Dedifferentiated amniotic fluid mesenchymal stem cell (primary cell): ENCODE measurements around the gene TTLL5.

Experiments
- DNase-seq: peaks from one replicate; pipeline ENCODE4 v3.0.0-alpha.2; 2016; ENCODE audit errors: extremely low spot score

TTLL5 gene

DNA sequence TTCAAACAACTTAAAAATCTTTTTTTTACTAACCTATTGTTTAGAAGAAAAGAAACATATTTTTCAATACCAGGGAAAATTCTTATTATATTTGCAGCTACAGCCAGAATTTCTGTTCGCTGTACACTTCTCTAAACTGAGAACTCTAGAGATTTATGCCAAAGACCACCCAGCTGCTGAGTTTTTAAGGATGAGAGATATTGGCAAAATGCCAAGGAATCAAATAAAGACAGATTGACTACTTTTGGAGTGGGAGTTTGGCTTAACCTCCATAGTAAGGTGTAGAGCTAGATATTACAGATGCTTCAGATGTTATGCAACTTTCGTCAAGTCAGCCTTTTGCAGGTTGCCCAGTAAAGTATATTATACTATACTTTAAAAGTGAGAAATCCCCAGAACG, 71.8 kb downstream of the TTLL5 start:
- DNase-seq, result no peak

DNA sequence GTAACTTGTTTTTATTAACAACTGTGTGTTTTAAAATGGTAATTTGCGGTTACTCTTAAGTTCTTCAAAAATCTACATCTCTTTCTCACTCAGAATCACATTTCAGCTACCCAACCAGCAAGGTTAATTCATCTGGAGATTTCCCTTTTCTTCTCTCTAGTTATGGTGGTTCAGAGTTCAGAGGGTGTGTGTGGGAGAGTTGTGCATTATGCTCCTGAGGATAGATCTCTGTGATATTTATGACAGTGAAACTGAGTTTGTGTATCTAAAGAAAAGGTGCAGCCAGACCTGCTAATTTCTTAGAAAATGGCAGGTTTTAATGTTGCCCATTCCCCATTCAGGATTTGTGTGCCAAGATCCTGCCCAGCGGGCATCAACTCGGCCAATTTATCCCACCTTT, 73.8 kb downstream of the TTLL5 start:
- no peak for DNase-seq

DNA sequence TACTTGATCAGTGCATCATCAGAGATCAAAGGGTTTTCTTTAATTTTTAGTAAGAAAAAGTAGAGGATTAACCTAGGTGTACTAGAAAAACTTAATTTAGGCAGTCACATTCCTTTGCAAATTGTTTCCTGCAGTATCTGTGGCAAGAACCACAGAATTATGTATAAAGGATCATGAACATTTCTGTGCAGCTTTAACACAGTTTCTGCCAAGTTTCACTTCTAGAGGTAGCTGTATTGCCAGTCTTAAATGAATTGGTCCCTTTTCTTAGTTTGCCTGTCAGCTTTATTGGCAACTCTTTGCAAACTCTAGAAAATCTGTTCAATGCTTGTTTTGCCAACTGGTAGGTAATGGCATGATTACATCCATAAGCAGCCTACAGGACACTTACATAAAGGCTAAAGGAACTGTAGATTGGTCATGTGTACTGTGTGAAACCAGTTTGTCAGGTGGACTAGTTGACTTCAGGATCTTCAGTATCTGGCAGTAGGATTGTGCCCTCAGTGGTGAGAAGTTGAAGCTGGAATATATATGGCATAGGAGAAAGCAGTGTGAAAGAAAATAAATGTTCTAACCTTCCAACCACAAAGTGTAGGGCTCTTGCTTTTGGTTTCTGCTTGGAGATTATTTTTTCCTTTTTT, 75.9 kb downstream of the TTLL5 start:
- DNase-seq, result no peak

DNA sequence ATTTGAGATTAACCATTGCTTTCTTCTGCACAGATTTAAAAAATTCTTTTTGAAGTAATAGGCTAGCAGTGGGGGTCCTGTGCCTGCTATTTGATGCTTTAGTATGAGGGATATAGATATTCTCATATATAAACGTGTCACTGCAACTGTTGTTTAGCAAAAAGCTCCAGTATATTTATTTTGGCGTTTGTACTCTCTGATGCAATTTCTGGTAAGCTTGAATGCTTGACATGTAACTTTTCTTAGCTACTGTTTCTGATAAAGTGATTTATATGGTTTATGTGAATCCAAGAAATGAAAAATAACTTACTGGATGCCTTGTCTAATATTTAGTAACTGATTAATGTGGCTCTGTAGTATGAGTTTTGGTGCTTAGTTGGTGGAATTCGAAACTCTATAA, 77.1 kb downstream of the TTLL5 start:
- DNase-seq, result peak; percentile 65

DNA sequence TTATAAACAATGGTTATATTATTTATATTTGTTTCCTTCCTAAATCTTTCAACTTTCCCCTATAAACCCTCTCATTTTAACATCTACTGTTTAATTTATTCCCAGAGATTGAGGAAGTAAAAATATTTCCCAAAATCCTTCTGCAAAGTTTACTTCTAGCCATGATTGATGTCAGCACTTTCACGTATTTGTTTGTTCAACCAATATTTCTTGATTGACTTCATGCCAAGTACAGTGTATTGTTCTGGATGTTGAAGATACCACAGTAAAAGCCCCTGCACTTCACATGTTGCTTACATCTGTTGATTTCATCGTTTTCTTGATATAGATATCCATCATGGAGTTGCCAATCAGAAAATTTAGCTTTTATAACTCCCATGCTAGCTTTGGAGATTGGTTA, 81.8 kb downstream of the TTLL5 start:
- no peak for DNase-seq

DNA sequence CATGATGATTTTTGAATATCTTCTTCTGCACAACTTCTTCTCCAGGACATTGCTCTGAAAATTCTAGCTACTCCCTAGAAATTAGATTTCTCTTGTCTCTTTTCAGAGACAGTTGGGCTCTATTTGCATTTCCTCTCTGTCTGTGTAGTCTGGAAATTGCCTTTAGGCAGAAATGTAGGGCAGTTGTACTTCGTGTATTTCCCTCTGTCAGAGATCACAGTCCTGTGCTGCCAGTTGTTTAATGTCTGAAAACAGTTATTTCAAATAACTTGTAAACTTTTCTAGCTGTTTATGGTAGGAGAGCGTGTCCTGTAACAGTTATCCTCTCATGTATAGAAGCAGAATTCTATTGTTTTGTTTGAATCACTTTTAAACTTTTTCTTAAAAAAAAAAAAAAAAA, 86.9 kb downstream of the TTLL5 start:
- DNase-seq, result no peak

DNA sequence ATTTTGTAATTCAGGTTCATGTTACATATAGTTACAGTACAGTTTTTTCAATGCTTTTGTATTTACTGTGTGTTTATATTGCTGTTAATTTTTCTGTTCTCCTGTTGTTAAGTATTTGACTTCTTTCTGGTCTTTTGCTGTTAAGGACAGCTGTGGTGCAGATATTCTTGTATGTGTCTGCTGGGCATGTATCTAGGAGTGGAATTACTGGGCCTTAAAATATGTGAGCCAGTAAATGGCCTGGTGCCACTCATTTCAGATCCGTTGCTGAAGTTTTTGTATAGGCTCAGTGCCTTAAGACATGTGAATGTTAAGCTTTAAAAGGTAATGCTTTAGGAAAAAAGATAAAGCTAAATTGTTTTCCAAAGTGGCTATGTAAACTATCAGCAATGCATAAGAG, 87.3 kb downstream of the TTLL5 start:
- DNase-seq, result no peak

DNA sequence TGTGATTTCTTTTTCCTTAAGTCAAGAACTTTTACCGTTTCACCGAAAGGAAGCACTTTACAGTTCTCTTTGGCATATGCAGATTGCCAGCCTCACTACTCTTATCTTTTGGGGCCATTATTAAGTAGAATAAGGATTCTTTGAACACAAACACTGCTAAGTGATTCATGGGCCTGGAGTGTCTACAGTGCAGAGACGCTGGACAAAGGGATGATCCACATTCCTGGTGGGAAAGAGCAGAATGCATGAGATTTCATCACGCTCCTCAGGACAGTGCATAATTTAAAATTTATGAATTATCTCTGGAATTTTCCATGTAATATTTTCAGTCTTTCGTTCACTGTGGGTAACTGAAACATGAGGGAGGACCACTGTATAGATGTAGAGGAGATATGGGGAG, 90.2 kb downstream of the TTLL5 start:
- DNase-seq, result no peak

DNA sequence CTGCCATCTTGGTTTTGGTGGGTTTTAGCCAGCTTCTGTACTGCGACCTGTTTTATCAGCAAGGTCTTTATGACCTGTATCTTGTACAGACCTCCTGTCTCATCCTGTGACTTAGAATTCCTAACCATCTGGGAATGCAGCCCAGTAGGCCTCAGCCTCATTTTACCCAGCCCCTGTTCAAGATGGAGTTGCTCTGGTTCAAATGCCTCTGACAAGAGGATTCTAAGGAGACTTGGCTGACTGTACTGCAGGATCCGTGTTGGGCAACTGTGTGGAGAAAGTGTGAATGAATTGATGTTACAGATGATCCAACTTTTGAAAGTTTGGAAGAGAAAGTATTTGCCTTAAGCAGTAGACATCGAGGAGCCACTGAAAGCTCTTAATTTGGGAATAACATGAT, 91.0 kb downstream of the TTLL5 start:
- no peak for DNase-seq

DNA sequence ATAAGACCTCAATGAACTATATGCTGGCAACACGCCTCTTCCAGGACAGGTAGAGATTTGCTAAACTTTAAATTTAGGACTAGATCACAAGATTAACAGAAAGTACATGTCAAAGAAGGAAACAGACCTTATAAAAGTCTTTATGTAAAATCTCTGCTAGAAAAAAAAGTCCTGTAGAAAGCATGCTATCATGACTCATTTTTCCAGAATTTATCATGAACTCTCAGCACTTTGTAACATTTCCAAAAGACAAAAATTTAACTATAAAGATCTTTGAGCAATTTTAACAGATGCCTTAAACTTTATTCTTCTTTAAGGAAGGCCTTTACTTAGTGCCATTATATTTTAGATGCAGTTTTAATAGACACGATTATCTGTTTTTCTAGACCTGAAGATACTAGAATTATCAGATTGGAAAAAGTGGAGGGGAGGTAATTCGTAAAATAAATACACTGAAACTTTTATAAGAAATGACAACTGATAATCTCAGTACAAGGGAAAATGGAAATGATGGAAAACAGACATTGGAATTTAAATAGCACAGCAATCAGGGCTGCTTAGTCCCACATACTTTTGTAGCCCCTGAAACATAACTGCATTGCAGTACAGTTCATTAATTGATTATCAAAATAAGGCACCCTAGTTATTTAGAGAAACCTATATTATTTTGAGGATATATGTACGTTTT, 92.0 kb downstream of the TTLL5 start:
- DNase-seq, result peak; percentile 42

DNA sequence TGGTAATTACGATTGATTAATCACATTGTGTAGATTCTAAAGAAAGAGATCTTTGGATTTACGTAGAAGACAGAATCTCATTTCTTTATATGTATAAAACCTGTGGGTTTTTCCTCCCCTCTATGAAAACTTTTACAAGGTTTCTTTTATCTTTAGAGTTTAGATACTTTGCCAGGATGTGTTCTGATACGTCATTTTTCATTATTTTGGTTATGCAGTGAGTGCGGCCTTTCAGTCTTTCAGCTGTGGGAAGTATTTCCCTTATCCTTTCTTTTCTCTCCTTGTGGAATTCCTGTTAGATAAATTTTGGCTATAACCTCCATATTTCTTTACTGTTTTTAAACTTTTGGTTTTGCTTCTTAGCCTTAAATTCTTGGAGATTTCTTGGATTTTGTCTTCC, 92.7 kb downstream of the TTLL5 start:
- DNase-seq, result no peak

DNA sequence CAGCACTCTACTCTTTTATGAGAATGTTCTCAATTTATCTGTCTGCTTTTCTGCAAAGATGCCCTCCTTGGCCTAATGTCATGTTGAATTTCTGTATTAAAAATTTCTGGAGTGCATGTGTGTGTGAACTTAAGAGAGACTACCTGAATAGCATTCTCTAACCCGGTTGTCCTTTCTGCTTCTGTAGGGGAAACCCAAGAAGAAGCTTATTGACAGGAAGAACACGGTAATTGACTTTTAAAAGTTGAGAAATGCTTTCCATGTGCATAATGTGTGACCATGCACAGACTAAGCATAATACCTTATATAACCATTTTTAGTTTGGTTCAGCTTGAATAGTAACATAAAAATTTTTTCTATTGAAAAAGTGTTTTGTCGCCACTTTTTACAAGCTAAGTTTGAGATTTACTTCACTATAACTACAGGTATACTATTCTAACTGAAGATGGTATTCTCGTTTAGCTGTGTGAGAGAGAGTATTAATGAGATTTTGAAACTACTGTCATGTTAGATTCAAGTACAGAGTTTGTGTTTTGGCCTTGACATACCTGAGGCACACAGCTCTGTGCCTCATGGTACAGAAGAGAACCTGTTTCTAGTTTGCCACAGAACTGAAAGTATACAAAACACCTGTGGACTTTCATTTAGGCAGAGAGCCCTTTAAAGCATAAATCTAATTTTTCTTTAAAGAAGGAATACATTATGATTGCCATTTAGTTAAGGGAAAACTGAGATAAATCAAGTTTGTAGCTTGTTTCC, 96.8 kb downstream of the TTLL5 start:
- no peak for DNase-seq

DNA sequence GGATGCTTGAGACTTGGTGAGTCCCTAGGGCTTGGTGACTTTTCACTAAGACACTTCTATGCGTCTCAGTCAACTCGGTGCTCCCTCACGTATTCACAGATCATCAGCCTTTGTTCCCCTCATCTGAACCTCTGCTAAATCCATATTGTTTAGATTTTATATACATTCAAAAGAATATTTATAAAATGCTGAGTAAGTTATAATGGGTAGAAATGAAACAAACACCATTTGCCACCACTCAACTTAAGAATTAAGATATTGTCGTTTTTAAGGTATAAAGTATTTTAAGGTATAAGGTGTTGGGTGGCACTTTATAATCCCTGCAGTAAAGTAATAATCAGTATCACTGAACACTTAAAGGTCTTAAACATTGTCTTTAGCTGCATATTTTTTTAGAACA, 103.0 kb downstream of the TTLL5 start:
- DNase-seq, result no peak

DNA sequence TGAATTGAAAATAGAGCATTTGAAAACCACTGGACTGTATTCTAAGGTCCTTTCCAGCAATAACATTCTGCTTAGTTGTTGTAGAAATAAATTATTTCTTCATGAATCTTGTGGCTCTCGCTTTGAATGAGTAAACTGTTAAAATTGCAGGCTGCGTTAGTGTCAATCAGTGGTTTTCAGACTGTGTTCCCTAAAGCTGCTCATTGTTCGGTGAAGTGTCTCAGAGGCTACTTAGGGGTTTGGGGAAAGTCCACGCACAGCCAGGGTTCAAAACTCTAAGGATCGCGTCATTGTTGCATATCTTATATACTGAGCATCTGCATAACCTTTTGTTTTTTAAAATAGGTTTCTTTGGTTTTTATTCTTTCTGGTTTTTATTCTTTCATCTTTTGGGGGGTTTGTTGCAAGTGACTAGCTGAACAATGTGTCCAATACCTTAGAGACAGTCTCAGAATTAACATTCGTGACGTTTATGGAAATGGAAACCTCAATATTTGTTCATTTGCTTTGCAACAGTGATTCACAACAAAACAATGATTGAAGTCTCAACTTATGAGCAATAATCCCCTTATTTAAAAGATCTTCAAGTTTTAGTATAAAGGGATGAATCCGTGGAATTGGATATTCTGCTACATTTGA, 108.1 kb downstream of the TTLL5 start:
- no peak for DNase-seq

DNA sequence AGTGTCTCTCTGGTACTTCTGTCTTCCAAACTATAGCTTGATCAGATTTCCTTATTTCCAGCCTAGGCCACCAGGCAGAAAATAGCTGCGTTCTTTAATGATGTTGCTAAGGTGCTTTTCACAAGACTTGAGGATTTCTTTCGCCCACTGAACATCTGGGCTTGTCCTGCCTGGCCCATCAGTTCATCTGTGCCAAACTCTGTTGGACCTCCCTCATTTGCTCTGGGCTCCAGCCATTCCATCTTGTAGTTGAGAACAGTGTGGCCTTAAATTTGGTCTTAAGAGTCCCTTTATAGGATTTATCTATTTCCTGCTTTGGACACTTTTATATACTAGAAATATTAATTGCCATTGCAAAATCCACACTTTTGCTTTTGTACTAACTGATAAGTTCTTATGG, 109.6 kb downstream of the TTLL5 start:
- no peak for DNase-seq

DNA sequence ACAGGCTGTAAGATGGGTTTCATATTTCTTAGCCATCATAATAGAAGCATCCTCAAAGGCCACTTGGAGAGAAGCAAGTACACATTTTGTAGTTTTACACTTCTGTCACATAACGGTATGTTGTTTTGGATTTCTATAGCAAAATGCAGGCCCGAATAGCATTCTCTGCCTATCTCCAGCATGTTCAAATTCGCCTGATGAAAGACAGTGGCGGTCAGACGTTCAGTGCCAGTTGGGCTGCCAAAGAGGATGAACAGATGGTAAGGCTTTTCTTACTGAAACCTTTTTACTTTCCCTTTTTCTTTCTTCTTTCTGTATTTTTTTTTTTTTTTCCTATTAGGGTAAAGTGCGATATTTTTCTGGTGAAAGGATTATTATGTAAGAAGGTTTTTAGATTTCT, 110.5 kb downstream of the TTLL5 start:
- DNase-seq, result no peak

DNA sequence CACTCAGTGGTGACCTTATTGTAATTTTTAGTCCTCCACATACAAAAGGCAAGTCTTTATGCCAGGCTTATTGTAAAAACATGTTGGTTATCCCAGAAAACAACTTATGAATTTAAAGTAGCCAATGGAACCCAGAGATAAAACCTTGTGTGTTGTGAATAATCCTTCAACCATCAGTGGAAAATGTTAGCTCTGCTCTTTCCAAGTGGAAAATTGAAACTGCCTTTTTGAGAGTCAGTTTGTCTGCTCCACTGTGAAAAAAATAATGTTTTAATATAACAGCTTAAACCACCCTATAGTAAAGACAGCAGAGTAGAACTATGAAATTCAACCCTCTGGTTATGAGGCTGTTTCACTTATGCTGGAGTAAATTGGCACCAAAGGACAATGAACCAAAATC, 112.0 kb downstream of the TTLL5 start:
- DNase-seq, result no peak

DNA sequence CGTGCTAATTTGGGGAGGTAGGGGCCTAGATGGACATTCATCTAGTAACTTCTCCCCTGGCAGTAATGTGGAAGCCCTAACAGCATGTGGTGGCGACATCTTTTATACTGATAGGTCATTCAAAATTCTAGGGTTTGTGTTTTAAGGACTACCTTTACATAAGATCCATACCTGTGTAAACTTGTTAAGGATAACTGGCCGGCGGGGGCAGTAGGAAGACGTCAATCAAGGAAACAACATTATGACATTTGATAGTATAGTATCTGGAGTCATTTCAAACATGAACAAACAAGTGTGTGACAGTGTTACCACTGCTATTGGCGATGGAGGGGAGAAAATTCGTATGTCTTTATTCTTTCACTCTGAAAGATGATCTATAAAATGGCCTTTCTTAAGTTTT, 120.0 kb downstream of the TTLL5 start:
- no peak for DNase-seq

DNA sequence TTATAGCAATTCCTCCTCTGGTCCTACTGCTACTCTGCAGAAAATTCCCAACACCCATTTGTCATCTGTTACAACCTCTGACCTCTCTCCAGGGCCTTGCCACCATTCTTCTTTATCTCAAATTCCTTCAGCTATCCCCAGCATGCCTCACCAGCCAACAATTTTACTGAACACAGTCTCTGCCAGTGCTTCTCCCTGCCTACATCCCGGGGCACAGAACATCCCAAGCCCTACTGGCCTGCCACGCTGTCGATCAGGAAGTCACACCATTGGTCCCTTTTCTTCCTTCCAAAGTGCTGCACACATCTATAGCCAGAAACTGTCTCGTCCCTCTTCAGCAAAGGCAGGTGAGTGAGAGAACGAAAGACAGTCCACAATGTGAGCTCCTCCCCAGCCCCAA, 122.1 kb downstream of the TTLL5 start:
- DNase-seq, result no peak

DNA sequence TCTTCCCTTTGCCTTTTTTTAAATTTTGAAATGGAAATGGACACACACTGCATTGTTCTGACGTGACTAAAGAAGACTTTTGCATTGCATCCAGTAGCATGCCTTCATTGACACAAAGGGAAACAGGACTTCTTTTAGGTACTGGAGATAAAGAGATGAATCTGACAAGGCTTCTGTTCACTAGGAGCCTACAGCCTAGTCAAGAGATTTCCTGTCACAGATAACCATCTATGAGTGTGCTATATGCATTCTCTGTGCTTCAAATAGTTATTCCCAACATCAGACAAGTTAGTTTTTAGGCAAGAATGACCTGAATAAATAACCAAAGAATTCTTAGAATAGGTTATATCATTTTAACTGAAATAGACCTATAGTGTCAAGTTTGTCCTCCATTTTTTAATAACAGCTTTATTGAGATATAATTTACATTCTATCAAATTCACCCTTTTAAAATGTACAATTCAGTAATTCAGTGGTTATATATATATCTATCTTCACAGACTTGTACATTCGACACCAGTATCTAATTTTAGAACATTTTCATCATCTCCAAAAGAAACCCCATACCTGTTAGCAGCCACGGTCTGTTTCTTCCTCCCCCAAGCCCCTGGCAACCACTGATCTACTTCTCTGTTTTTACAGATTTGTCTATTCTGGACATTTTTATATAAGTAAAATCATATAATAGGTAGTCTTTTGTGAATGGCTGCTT, 122.7 kb downstream of the TTLL5 start:
- no peak for DNase-seq

DNA sequence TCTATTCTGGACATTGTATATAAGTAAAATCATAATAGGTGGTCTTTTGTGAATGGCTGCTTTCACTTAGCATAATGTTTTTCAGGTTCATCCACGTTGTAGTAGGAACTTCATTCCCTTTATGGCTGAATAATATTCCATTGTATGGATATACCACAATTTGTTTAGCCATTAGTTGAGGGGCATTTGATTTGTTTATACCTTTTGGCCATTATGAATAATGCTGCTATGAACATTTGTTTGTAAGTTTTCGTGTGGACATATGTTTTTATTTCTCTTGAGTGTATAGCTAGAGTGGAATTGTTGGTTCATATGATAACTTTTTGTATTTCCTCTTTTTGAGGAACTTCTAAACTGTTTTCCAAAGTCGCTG, 123.3 kb downstream of the TTLL5 start:
- DNase-seq, result no peak

DNA sequence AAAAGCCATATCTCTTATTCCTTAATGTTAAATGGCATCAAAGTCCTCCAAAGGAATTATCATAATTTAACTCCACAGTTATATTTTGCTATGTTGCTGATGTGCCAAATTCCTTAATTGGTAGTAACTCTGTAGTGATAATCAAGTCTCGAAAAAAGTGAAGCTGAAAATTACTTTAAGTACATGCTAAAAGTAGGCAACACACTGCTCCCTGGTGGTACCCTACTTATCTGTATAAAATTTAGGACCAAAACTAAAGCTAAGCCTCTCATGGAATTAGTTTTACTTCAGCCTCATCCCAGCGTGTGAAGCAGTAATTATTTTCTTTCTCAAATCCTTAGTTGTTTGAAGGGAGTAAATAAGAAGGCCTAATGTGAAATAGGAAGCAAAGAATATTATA, 132.8 kb downstream of the TTLL5 start:
- no peak for DNase-seq
